Panc1 (cell line): ENCODE results near the gene DDX46.
"Not testable (repeated sequence)": the region's sequence is repeated elsewhere in the genome, so short reads cannot be mapped to it uniquely, and the experiment has no call there.

Source experiments
- POLR2AphosphoS5 ChIP-seq: IDR thresholded peaks from 2 replicates; pipeline ENCODE4 v1.6.1; 2012; ENCODE audit warnings: mild to moderate bottlenecking, low read depth, low read length, moderate library complexity
- SIN3A ChIP-seq: IDR thresholded peaks from 2 replicates; pipeline ENCODE4 v1.6.1; 2012; ENCODE audit warnings: low read depth, mild to moderate bottlenecking, low read length, moderate library complexity, borderline replicate concordance; ENCODE audit not compliant: insufficient read depth
- TCF7L2 ChIP-seq: IDR thresholded peaks from 2 replicates; pipeline ENCODE4 v1.6.1; 2011; ENCODE audit warnings: mild to moderate bottlenecking, low read depth, low read length, inconsistent platforms
- TF ChIP-seq, protein P1 (sequence below): fragments of 450-650 bp; IDR thresholded peaks from 2 replicates; pipeline ENCODE4 v1.5.1; 2017; ENCODE audit warnings: mild to moderate bottlenecking

DNA sequence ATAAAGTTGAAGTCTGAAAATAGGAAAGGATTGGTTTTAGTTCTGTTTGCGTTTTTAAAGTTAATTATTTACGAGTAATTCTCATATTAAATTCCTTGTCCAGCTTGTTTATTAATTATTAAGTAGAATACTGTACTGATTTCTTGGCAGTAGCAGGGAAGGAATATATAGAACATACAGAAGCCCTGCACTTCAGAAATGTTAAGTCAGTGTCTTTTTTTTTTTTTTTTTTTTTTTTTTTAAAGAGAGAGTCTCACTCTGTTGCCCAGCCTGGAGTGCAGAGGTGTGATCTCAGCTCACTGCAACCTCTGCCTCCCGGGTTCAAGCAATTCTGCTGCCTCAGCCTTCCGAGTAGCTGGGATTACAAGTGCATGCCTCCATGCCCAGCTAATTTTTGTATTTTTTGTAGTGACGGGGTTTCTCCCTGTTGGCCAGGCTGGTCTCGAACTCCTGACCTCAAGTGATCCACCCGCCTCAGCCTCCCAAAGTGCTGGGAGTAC lies 90.9 kb downstream of the DDX46 start:
- TF ChIP-seq, protein P1, sequence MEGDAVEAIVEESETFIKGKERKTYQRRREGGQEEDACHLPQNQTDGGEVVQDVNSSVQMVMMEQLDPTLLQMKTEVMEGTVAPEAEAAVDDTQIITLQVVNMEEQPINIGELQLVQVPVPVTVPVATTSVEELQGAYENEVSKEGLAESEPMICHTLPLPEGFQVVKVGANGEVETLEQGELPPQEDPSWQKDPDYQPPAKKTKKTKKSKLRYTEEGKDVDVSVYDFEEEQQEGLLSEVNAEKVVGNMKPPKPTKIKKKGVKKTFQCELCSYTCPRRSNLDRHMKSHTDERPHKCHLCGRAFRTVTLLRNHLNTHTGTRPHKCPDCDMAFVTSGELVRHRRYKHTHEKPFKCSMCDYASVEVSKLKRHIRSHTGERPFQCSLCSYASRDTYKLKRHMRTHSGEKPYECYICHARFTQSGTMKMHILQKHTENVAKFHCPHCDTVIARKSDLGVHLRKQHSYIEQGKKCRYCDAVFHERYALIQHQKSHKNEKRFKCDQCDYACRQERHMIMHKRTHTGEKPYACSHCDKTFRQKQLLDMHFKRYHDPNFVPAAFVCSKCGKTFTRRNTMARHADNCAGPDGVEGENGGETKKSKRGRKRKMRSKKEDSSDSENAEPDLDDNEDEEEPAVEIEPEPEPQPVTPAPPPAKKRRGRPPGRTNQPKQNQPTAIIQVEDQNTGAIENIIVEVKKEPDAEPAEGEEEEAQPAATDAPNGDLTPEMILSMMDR, result not testable (repeated sequence)
- TF ChIP-seq SIN3A, POLR2AphosphoS5, TCF7L2: not testable (repeated sequence)
